GM19023 (cell line): ENCODE measurements around the gene SPC25.
"Not testable (repeated sequence)": the region's sequence is repeated elsewhere in the genome, so short reads cannot be mapped to it uniquely, and the experiment has no call there.

Experiments used
- ATAC-seq: cut with Tn5 transposase; IDR thresholded peaks from one replicate; pipeline ENCODE4 v1.9.1; 2021; ENCODE audit warnings: mild to moderate bottlenecking, moderate library complexity; ENCODE audit not compliant: unreplicated experiment

The SPC25 gene

GRCh38 chr2:168903888-168904287 lies 13.7 kb upstream of the SPC25 start:
- ATAC-seq: no peak

- ATAC-seq: no peak
Observed at GRCh38 chr2:168901003-168901402, 10.8 kb upstream of the SPC25 start, which contains the start of gene G6PC2. Gene G6PC2 (plus strand): TSS chr2:168901291. CDS start chr2:168901332, 41 bp downstream.

- ATAC-seq: no peak
Observed at GRCh38 chr2:168897449-168897848, 7.2 kb upstream of the SPC25 start.

GRCh38 chr2:168896783-168897182 lies 6.6 kb upstream of the SPC25 start:
- no peak for ATAC-seq

GRCh38 chr2:168895771-168896170 lies 5.5 kb upstream of the SPC25 start:
- ATAC-seq: no peak

- ATAC-seq: no peak
Observed at GRCh38 chr2:168894720-168895119, 4.5 kb upstream of the SPC25 start.

- ATAC-seq: no peak
Observed at GRCh38 chr2:168894101-168894500, 3.9 kb upstream of the SPC25 start.

GRCh38 chr2:168892327-168892726 lies 2.1 kb upstream of the SPC25 start:
- ATAC-seq: no peak

GRCh38 chr2:168889635-168890005 lies 610 bp downstream of the SPC25 start:
- no peak for ATAC-seq

- ATAC-seq: no peak
Observed at GRCh38 chr2:168884975-168885374, 5.3 kb downstream of the SPC25 start.

GRCh38 chr2:168882163-168882562 lies 8.1 kb downstream of the SPC25 start:
- ATAC-seq: not testable (repeated sequence)

GRCh38 chr2:168874368-168875054 lies 15.7 kb downstream of the SPC25 start:
- no peak for ATAC-seq

- not testable (repeated sequence) for ATAC-seq
Observed at GRCh38 chr2:168870824-168871223, 19.4 kb downstream of the SPC25 start.

- not testable (repeated sequence) for ATAC-seq
Observed at GRCh38 chr2:168870369-168870768, 19.9 kb downstream of the SPC25 start.

- ATAC-seq: not testable (repeated sequence)
Observed at GRCh38 chr2:168867164-168867563, 23.1 kb downstream of the SPC25 start.

GRCh38 chr2:168858146-168858545 lies 32.1 kb downstream of the SPC25 start:
- ATAC-seq: no peak

GRCh38 chr2:168855601-168856000 lies 34.6 kb downstream of the SPC25 start:
- ATAC-seq: no peak

GRCh38 chr2:168854651-168855050 lies 35.6 kb downstream of the SPC25 start:
- ATAC-seq: no peak

- ATAC-seq: no peak
Observed at GRCh38 chr2:168853471-168853870, 36.8 kb downstream of the SPC25 start.

GRCh38 chr2:168852481-168852880 lies 37.7 kb downstream of the SPC25 start:
- ATAC-seq: no peak

GRCh38 chr2:168851674-168852320 lies 38.4 kb downstream of the SPC25 start:
- ATAC-seq: no peak

- no peak for ATAC-seq
Observed at GRCh38 chr2:168850846-168851245, 39.4 kb downstream of the SPC25 start.

- ATAC-seq: no peak
Observed at GRCh38 chr2:168849610-168850009, 40.6 kb downstream of the SPC25 start.
